Choroid plexus epithelial cell (primary cell): ENCODE results near the gene PIMREG.

ENCODE experiments used
- DNase-seq: peaks from one replicate; pipeline ENCODE4 v3.0.0-alpha.2; 2010; ENCODE audit warnings: low read depth
- H3K4me3 ChIP-seq: 2 replicates; pipeline ENCODE4 v1.5.1; 2011; ENCODE audit warnings: low read depth, mild to moderate bottlenecking, control low read depth, low read length, moderate library complexity
- TF ChIP-seq, protein P1 (sequence below): conservative IDR thresholded peaks from 2 replicates; pipeline ENCODE4 v1.5.1; 2011; ENCODE audit warnings: low read depth, mild to moderate bottlenecking, control low read depth, inconsistent platforms, low read length, moderate library complexity

Gene PIMREG

DNA sequence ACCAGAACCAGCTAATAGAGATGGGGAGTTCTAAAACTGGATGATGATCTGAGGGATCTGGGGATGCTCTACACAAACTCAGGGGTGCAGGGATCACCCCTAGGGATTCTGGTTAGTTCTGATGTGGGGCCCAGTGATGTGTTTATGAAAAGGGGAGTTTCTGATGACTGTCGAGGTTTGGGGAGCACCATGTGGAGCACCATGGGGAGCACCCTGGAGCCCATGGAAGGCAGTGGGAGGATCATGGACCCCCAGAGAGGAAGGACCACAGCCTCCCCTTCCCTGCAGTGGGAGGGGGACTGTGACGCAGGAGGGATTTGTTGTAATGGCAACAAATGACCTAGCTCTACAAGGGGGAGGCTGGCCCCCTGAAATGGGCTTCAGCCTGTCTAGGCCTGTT, 18.4 kb downstream of the PIMREG start:
- TF ChIP-seq, protein P1, sequence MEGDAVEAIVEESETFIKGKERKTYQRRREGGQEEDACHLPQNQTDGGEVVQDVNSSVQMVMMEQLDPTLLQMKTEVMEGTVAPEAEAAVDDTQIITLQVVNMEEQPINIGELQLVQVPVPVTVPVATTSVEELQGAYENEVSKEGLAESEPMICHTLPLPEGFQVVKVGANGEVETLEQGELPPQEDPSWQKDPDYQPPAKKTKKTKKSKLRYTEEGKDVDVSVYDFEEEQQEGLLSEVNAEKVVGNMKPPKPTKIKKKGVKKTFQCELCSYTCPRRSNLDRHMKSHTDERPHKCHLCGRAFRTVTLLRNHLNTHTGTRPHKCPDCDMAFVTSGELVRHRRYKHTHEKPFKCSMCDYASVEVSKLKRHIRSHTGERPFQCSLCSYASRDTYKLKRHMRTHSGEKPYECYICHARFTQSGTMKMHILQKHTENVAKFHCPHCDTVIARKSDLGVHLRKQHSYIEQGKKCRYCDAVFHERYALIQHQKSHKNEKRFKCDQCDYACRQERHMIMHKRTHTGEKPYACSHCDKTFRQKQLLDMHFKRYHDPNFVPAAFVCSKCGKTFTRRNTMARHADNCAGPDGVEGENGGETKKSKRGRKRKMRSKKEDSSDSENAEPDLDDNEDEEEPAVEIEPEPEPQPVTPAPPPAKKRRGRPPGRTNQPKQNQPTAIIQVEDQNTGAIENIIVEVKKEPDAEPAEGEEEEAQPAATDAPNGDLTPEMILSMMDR, result no peak
- no peak for DNase-seq
- H3K4me3 ChIP-seq, result no peak overlapping the region

DNA sequence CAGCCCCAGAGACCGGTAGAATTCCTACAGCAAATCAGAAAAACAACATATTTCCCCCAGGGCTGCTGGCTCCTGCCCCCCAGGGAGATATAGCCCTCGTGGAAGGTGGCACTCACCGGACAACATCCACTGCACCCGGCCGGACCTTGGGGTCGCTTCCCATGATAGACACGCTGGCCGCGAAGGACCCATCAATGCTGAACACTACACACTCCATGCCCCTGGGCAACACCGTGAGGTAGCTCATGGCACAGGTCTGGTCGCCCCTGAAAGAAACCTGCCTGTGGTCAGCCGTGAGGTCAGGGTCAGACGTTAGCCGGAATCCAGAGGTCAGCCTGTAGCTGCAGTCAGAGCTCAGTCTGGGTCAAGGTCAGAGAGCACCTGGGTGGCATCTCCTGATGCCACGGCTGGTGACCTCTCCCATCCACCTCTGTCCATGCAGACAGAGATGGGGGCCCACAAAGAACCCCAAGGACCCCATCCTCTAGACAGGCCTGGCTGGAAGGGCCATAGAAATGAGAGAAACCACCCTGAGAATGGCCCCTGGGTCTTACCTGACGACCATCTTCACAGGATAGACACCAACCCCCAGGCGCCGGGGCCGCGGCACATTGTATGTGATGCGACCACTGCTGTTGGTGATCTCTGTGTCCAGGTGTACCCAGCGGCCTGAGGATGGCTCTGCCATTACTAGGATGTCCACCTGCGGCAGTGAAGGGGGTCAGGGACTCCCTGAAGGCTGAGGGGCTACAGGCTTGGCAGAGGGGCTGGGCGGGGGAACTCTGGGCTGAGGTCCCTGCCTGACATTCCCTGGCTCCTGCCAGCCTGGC, 19.6 kb downstream of the PIMREG start:
- TF ChIP-seq, protein P1, result no peak
- H3K4me3 ChIP-seq, result no peak overlapping the region
- DNase-seq, result no peak

DNA sequence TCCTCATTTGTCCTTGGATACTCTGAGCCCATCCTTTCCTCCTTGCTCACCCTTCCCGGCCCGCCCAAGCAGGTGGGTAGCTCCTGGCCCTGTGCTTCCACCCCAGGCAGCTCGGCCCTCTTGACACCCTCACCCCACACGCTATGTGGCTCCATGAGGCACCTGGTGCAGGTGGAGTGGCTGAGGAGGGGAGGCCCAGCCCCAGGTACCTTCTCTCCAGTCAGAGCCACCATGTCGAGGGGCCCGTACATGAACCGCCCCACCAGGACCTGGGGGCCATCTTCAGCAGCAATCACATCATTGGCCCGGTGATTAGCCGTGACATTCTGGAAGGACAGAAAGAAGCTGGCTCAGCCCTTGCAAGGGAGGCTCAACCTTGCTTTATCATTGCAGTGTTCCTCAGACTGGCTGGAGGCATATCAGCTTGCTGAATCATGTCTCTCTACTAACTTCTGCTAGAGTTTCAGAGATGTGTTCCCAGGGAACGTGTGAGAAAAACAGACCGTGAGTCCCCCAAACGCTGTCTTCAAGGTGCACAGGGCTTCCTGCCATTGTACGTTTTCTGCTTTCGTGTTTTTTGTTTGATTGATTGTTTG, 20.3 kb downstream of the PIMREG start:
- H3K4me3 ChIP-seq, result no peak overlapping the region
- TF ChIP-seq, protein P1, result no peak
- DNase-seq, result peak; percentile 20

DNA sequence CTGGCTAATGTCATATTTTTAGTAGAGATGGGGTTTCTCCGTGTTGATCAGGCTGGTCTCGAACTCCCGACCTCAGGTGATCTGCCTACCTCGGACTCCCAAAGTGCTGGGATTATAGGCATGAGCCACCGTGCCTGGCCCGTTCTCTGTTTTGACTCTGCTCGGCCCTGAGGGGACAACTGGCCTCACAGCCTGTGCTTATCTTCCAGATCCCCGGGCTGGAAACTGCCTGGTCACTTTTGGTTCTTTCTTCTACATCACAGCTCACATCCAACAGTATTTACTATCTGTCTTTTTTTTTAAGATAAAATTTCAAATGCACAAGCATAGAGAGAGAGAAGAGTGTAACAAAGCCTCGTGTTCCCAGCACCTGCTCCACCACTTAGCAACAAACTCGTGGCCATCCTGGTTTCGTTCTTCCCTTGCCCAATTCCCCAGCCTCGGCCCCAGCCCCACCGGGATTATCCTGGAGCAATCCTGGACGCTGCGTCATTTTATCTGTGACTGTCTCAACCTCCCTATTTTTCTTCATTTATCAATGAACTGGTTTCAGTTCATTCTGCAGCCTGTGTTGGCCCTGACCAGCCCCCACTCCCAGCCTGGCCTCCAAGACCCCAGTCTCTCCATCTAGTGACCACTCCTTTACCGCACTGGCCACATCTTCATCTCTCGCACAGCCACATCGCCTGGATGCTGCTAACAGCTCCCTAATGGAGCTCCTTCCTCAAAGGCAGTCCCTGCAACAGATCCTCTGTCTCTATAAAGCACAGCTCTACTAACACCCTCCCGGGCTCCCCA, 21.1 kb downstream of the PIMREG start:
- TF ChIP-seq, protein P1, result no peak
- DNase-seq, result no peak
- no peak overlapping the region for H3K4me3 ChIP-seq

DNA sequence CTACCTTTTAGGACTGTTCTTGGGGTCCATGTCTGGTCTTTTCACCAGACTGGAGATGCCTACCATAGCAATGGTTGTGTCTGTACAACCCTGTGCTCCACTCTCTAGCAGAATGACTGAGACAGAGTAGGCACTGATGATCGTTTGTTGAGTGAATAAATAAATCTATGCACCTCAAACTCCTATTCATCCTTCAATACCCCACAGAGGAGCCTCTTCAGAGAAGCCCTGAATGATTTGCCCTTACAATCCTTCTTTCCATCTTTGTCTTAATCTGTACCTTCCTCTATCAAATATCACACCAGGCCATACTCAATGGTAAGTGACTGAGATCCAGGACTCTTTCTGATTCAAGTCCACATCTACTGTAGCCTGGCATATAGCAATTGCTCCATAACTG, 23.3 kb downstream of the PIMREG start:
- H3K4me3 ChIP-seq, result no peak overlapping the region
- DNase-seq, result no peak
- TF ChIP-seq, protein P1, result no peak

DNA sequence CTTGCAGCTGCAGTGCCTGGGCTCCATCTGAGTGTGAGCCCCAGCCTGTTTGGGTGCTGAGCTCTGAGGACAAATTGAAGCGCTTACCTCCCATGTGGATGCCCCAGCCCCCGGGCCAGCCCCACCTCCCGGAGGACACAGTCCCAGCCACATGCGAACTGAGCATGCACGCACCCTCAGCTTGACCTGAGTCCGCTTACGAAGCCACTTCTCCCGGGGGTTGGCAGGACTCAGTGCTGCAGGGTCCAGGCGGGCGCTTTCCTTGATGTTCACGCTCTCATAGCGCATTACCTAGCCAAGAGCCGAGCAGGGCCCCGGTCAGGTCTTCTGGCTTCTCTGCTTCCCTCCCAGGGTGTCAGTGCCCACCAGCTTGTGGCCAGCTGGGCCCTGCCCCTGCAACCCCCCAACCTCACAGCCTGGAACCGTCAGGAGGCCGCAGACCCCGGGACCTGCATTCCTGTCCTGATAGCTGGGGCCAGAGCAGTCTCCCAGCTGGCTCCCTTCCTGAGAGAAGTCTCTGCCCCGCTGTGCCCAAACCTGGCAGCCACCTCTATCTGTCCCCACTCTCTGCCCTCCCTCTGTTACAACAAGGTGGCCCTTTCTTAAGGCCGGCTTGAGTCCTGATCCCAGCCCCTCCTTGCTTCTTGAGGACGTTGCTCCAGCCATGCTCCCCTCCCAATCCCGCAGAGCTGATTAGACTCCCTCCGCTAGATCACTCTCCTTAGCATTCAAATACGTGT, 24.0 kb downstream of the PIMREG start:
- no peak for DNase-seq
- TF ChIP-seq, protein P1, result no peak
- H3K4me3 ChIP-seq, result no peak overlapping the region
